H1 (cell line): ENCODE data around the gene PNMA6E. TPM values are rescaled to one million over a fixed set of nuclear protein-coding genes. Genes with fewer than 3 reads are reported as not detected.

Experiments used
- CTBP2 ChIP-seq: IDR thresholded peaks from 2 replicates; pipeline ENCODE4 v1.7.0; 2011; ENCODE audit warnings: borderline replicate concordance, mild to moderate bottlenecking, moderate library complexity, mixed read lengths, low read length; ENCODE audit not compliant: insufficient read depth, insufficient read length
- KDM4A ChIP-seq: IDR thresholded peaks from one replicate; pipeline ENCODE4 v1.7.1; 2012; ENCODE audit warnings: low read depth, mild to moderate bottlenecking, moderate library complexity, low read length, inconsistent platforms; ENCODE audit not compliant: severe bottlenecking
- MAFK ChIP-seq: IDR thresholded peaks from 2 replicates; pipeline ENCODE4 v1.6.1; 2012; ENCODE audit warnings: low read depth, mild to moderate bottlenecking, improper control_type of control experiment, low read length
- USF2 ChIP-seq: IDR thresholded peaks from 2 replicates; pipeline ENCODE4 v1.6.1; 2011; ENCODE audit warnings: low read length, improper control_type of control experiment
- polyA plus RNA-seq, 7 experiments: library from polyadenylated mRNA; depleted of rRNA in 3 of 7; stranded (reverse) in 5 of 7; unstranded in 2 of 7; fragments of >200 nt in 5 of 7; fragments of 200-250 nt in 2 of 7; gene quantifications; 1 replicate in 5 of 7; 2 replicates in 1 of 7; 4 replicates in 1 of 7; pipeline versions ENCODE4 v1.2.1 to v1.2.3, GENCODE V29; 2011 to 2013; ENCODE audit warnings: missing spikeins in 2 of 7, mixed read lengths in 2 of 7
- total RNA-seq: library from RNA; stranded (reverse); fragmentation: NEBNext Ultra II Directional; extraction: Animal tissue kit (Norgen Biotek cat#: 25700); gene quantifications from 2 replicates; pipeline ENCODE4 v1.2.1, GENCODE V29; 2021

The PNMA6E gene
- total and polyA plus RNA-seq, 2 of the 8 experiments (the other 6 are each of a cell fraction or from before 2014, with no cell fraction given) = not detected

GRCh38 chrX:153440556-153441135 lies 39.5 kb upstream of the PNMA6E start (continued):
- TF ChIP-seq MAFK (no peak), KDM4A (no peak), CTBP2 (no peak), USF2 (no peak)
